Esophagus squamous epithelium (tissue), 5 donors: ENCODE results near the gene CD99L2. TPM values are rescaled to one million over a fixed set of nuclear protein-coding genes. Genes with fewer than 3 reads are reported as not detected.

Experiments used
- DNase-seq: peaks from one replicate; lab custom pipeline; 2025; lab: John Stamatoyannopoulos, UW
- H3K27ac ChIP-seq, 4 donors: fragments of 200-600 bp; sonication (generic); one replicate each; pipeline ENCODE4 v1.5.1; 2016 to 2019; ENCODE audit warnings: mild to moderate bottlenecking in 1 of 4
- H3K27me3 ChIP-seq, 4 donors: fragments of 200-600 bp; sonication (generic); 1 replicate in 3 of 4; 2 replicates in 1 of 4; pipeline versions ENCODE4 v1.5.1 to v1.6.0; 2017 to 2021; ENCODE audit warnings: antibody characterized with exemption in 1 of 4
- H3K36me3 ChIP-seq, 3 donors: fragments of 200-600 bp; sonication (generic); one replicate each; pipeline ENCODE4 v1.5.1; 2016 to 2019
- H3K4me1 ChIP-seq, 3 donors: fragments of 200-600 bp; sonication (generic); one replicate each; pipeline ENCODE4 v1.5.1; 2017 to 2019
- H3K4me3 ChIP-seq, 4 donors: fragments of 200-600 bp; sonication (generic); 1 replicate in 3 of 4; 2 replicates in 1 of 4; pipeline ENCODE4 v1.5.1; 2016 to 2019; ENCODE audit warnings: mild to moderate bottlenecking in 2 of 4, moderate library complexity in 1 of 4
- H3K9me3 ChIP-seq, 3 donors: fragments of 200-600 bp; sonication (generic); one replicate each; pipeline ENCODE4 v1.5.1; 2016 to 2019
- POLR2A ChIP-seq, 4 donors: fragments of 450-650 bp; IDR thresholded peaks; one replicate each; pipeline ENCODE4 v1.6.1; 2017; ENCODE audit warnings: antibody characterized with exemption in 4 of 4, mild to moderate bottlenecking in 4 of 4, moderate library complexity in 3 of 4
- WGBS, 2 donors: methylation state at CpG; one replicate each; pipeline ENCODE4 v1.1.5; 2018; 5-methylcytosine and 5-hydroxymethylcytosine counted together
- intact Hi-C: fragments of 100-400 bp; cut with DNase I; formaldehyde crosslinking; loops from one replicate; pipeline ENCODE4 v1.15.0; 2022
- total RNA-seq, 4 donors: library from RNA; depleted of rRNA; stranded (reverse); fragments of >200 nt; gene quantifications; one replicate each; pipeline ENCODE4 v1.1.0, GENCODE V29; 2016
- TF ChIP-seq, protein P1 (sequence below), 6 experiments: fragments of 450-650 bp in 4 of 6; fragments of 200-600 bp in 2 of 6; sonication (generic) in 2 of 6; IDR thresholded peaks; one replicate each; pipeline ENCODE4 v1.5.1; 2016 to 2019; ENCODE audit warnings: antibody characterized with exemption in 6 of 6, mild to moderate bottlenecking in 4 of 6, moderate library complexity in 4 of 6
- donor health status: DM: yes; HTN: yes; CAD: no.

The CD99L2 gene
- total RNA-seq, 4 donors from 2014 or later = 3.8 to 21.9 (median 7.7) TPM

DNA sequence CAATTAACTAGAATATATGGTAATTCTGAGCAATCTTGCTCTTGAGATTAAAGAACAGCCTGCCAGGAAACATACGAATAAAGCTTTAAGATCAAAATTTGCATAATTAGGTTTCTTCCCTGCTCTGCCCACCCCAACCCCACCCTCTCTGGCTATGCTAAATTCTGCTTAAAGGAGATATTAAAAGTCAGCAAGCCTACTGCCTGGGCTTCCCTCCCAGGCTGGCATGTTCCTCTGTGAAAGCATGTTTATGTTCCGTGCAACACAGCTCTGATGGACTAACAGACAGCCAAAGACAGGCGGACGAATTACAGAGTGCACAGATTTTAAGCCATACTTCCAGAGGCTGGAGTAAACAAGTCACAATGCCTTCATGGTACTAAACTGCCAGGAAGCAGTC, 28.4 kb downstream of the CD99L2 start:
- no peak overlapping the region for H3K27ac ChIP-seq
- TF ChIP-seq, protein P1, sequence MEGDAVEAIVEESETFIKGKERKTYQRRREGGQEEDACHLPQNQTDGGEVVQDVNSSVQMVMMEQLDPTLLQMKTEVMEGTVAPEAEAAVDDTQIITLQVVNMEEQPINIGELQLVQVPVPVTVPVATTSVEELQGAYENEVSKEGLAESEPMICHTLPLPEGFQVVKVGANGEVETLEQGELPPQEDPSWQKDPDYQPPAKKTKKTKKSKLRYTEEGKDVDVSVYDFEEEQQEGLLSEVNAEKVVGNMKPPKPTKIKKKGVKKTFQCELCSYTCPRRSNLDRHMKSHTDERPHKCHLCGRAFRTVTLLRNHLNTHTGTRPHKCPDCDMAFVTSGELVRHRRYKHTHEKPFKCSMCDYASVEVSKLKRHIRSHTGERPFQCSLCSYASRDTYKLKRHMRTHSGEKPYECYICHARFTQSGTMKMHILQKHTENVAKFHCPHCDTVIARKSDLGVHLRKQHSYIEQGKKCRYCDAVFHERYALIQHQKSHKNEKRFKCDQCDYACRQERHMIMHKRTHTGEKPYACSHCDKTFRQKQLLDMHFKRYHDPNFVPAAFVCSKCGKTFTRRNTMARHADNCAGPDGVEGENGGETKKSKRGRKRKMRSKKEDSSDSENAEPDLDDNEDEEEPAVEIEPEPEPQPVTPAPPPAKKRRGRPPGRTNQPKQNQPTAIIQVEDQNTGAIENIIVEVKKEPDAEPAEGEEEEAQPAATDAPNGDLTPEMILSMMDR (IDR thresholded peaks at IDR 0.05) = no peak
- TF ChIP-seq POLR2A (IDR thresholded peaks at IDR 0.05) = no peak
- intact Hi-C loops = no loop called here
- 76 to 82% methylated on average over 1 to 4 of the region's 4 CpGs for WGBS, 2 donors
- H3K9me3 ChIP-seq = no peaks in the 10 kb centered on the region
- peaks cover 0 to 24% (median 0%) of the 10 kb centered on the region in 3 donors for H3K4me1 ChIP-seq
- H3K36me3 ChIP-seq = peaks cover 0 to 8% (median 0%) of the 10 kb centered on the region in 3 donors
- no peaks in the 10 kb centered on the region for H3K27me3 ChIP-seq
- no peak for DNase-seq
- no peak overlapping the region for H3K4me3 ChIP-seq

DNA sequence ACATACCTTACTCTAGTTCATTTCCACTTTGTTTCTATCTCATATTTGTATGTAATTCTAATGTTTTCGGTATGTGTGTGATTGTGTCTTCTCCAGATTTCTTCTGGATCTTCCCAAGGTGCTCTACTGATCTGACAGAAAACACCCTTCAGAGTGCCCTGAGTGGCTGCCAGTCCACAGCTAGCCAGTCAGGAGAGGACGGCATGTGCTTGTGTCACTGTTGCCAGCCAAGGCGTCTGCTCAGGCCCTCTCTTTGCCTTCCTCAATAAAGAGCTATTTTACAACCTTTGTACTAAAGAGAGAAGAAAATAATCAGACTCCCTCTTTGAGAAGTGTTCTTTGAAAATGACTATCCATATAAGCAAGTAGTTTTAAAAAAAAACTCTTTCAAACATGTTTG, 29.0 kb downstream of the CD99L2 start:
- WGBS, 2 donors = 61 to 67% methylated on average over 3 of the region's 3 CpGs
- Histone ChIP-seq H3K27ac (no peak overlapping the region), H3K4me1 (peaks cover 0 to 23% (median 0%) of the 10 kb centered on the region in 3 donors), H3K4me3 (no peak overlapping the region), H3K36me3 (peaks cover 0 to 8% (median 0%) of the 10 kb centered on the region in 3 donors), H3K27me3 (no peaks in the 10 kb centered on the region), H3K9me3 (no peaks in the 10 kb centered on the region)
- no peak for DNase-seq
- intact Hi-C loops = no loop called here
- no peak for TF ChIP-seq POLR2A (IDR thresholded peaks at IDR 0.05)
- TF ChIP-seq, protein P1 (IDR thresholded peaks at IDR 0.05) = no peak

DNA sequence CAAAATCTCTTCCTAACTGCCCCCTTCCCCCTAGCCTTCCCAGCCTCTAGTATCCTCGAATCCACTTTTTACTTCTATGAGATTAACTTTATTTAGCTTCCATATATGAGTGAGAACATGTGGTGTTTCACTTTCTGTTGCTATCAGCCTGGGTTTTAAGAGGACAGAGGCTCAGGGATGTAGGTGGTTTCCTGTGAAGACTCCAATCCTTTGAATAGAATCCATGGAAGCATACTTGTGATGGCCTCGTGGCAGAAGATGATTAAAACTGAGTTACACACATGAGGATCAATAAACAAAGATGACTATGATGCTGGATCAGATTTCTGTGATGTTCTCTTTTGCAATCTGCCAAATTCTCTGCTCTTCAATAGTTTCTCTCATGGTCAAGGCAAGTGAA, 29.8 kb downstream of the CD99L2 start:
- Histone ChIP-seq H3K4me3 (no peak overlapping the region), H3K9me3 (no peaks in the 10 kb centered on the region), H3K27me3 (no peaks in the 10 kb centered on the region), H3K36me3 (peaks cover 0 to 8% (median 0%) of the 10 kb centered on the region in 3 donors), H3K4me1 (peaks cover 0 to 15% (median 0%) of the 10 kb centered on the region in 3 donors), H3K27ac (no peak overlapping the region)
- intact Hi-C loops = no loop called here
- DNase-seq = no peak
- WGBS, 2 donors = 38 to 91% methylated on average over 2 of the region's 2 CpGs
- no peak for TF ChIP-seq POLR2A (IDR thresholded peaks at IDR 0.05)
- TF ChIP-seq, protein P1 (IDR thresholded peaks at IDR 0.05) = no peak

DNA sequence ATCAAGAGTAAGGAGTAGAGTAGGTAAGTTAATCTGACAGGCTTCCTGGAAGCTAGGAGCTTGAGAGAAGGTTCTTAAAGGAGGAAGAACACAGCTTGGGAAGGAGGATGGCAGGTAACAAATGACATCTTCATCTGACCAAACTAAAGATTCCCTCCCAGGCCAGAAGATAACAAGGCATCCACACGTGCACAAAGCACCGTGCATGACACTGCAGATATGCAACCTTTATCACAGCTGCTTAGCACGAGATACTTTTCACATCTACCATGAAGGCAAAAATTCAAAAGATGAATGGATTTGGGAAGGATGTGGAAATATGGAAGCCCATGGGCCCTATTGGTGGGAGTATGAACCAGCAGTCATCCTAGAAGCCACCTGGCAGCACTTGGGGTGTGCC, 34.3 kb downstream of the CD99L2 start:
- Histone ChIP-seq H3K36me3 (peaks cover 0 to 8% (median 0%) of the 10 kb centered on the region in 3 donors), H3K4me3 (no peak overlapping the region), H3K27me3 (no peaks in the 10 kb centered on the region), H3K27ac (no peak overlapping the region), H3K4me1 (no peaks in the 10 kb centered on the region), H3K9me3 (peaks cover 0 to 4% (median 0%) of the 10 kb centered on the region in 3 donors)
- WGBS, 2 donors = 87 to 90% methylated on average over 3 of the region's 3 CpGs
- intact Hi-C loops = no loop called here
- no peak for DNase-seq
- TF ChIP-seq, protein P1 (IDR thresholded peaks at IDR 0.05) = no peak
- no peak for TF ChIP-seq POLR2A (IDR thresholded peaks at IDR 0.05)

DNA sequence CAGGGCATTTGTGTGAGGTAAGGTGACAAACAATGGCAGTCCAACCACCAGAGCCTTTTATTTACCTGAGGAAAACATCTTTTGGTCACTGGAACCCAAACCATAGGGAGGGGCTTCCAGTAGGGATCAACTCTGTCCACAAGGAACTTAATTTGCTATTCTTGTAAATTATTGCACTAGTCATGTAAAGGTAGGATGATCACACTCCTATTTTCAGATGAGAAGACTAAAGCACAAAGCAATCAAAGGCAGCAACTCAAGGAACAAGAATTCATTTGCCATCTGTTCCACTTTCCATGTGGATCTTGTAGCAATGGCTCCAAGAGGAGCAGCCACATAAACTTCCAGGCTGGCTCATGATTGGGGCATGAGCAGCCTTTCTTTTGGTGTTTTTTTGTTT, 35.3 kb downstream of the CD99L2 start:
- no peak for DNase-seq
- H3K9me3 ChIP-seq = peaks cover 0 to 4% (median 0%) of the 10 kb centered on the region in 3 donors
- no peak overlapping the region for H3K4me3 ChIP-seq
- no peaks in the 10 kb centered on the region for H3K4me1 ChIP-seq
- TF ChIP-seq POLR2A (IDR thresholded peaks at IDR 0.05) = no peak
- TF ChIP-seq, protein P1 (IDR thresholded peaks at IDR 0.05) = no peak
- H3K36me3 ChIP-seq = peaks cover 0 to 8% (median 0%) of the 10 kb centered on the region in 3 donors
- no peaks in the 10 kb centered on the region for H3K27me3 ChIP-seq
- no peak overlapping the region for H3K27ac ChIP-seq
- intact Hi-C loops = no loop called here
